K562 treated with DMSO at 1 percent for 12 hours (cell line): ENCODE measurements around the gene TMPRSS11F. TPM values are rescaled to one million over a fixed set of nuclear protein-coding genes. Genes with fewer than 3 reads are reported as not detected.

Experiments used
- total RNA-seq: library from RNA; unstranded; fragments of 300-600 nt; gene quantifications from 2 replicates; pipeline ENCODE4 v1.2.3, GENCODE V29; 2022; ENCODE audit not compliant: insufficient read depth

Gene TMPRSS11F
- not detected in 2 replicates for total RNA-seq

DNA sequence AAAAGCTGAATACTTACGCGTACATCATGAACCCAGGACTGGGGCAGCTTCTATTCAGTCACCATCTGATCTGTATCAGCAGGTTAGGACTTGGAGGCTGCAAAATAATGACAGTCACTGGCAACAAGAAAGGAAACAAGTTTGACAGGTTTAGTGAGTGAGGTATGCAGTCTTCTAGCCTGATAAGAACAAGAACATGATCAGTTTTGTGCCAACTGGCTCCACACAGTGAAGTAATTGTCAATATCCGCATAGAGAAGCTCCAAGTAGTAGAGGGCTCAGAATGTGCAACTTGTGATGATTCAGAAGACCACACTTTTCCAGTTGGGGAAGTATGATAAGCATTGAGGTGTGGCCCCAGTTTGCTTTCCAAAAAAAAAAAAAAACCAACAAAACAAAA lies at the start of gene TMPRSS11F:
Gene TMPRSS11F, minus strand, starts transcription at position 77 of the 400 bp plus-strand sequence. Its CDS starts 49 bp downstream, at position 28.

Other genes starting within 250 kb of the TMPRSS11F start
- not detected in 2 replicates for gene TMPRSS11D, start 245.9 kb downstream of the TMPRSS11F start, total RNA-seq
- gene TMPRSS11A, start 166.4 kb downstream of the TMPRSS11F start, total RNA-seq: not detected in 2 replicates
- not detected in 2 replicates for gene TMPRSS11B, start 115.8 kb upstream of the TMPRSS11F start, total RNA-seq
- 15.2 and 57.8 TPM in 2 replicates for gene YTHDC1, start 220.2 kb upstream of the TMPRSS11F start, total RNA-seq